ENCODE data around the gene ZNF143. TPM values are rescaled to one million over a fixed set of nuclear protein-coding genes. Genes with fewer than 3 reads are reported as not detected.
"Not testable (repeated sequence)": the region's sequence is repeated elsewhere in the genome, so short reads cannot be mapped to it uniquely, and the experiment has no call there.

Gene ZNF143
- total RNA-seq, 4 donors from 2014 or later = 33.3 to 42.6 (median 36.9) TPM

GRCh38 chr11:9535189-9535781, 74.5 kb downstream of the ZNF143 start:
- no peaks in the 10 kb centered on the region for H3K9me3 ChIP-seq
- H3K27ac ChIP-seq = peak overlapping the region in 3 of 4 donors; percentile 36 to 70 (median 61)
- peak; percentile 44 to 82 for DNase-seq
- TF ChIP-seq, protein P1, sequence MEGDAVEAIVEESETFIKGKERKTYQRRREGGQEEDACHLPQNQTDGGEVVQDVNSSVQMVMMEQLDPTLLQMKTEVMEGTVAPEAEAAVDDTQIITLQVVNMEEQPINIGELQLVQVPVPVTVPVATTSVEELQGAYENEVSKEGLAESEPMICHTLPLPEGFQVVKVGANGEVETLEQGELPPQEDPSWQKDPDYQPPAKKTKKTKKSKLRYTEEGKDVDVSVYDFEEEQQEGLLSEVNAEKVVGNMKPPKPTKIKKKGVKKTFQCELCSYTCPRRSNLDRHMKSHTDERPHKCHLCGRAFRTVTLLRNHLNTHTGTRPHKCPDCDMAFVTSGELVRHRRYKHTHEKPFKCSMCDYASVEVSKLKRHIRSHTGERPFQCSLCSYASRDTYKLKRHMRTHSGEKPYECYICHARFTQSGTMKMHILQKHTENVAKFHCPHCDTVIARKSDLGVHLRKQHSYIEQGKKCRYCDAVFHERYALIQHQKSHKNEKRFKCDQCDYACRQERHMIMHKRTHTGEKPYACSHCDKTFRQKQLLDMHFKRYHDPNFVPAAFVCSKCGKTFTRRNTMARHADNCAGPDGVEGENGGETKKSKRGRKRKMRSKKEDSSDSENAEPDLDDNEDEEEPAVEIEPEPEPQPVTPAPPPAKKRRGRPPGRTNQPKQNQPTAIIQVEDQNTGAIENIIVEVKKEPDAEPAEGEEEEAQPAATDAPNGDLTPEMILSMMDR (IDR thresholded peaks at IDR 0.05 in 4 of 5, conservative IDR thresholded peaks at IDR 0.05 in 1 of 5) = peak; percentile 54 to 84 (median 76)
- TF ChIP-seq POLR2A (IDR thresholded peaks at IDR 0.05) = no peak
- no peaks in the 10 kb centered on the region for H3K36me3 ChIP-seq
- no peaks in the 10 kb centered on the region for H3K27me3 ChIP-seq
- ATAC-seq = peak; percentile 82 to 93
- H3K4me1 ChIP-seq = no peaks in the 10 kb centered on the region
- intact Hi-C loops (cut with DNase I; ENCODE audit: low total_unique reads) (loop anchor here (1.0 to 10.0 kb wide), 3 partner anchors 40 to 220 kb away; no protein-coding TSS in a partner anchor), in situ Hi-C loops (cut with MboI; ENCODE audit: low sequenced_read_pairs in 4 of 4) (loop anchor here in 1 of 4 donors (10.0 kb wide), 1 partner anchor 80 kb away; no protein-coding TSS in a partner anchor)
- H3K4me3 ChIP-seq = no peak overlapping the region

DNA sequence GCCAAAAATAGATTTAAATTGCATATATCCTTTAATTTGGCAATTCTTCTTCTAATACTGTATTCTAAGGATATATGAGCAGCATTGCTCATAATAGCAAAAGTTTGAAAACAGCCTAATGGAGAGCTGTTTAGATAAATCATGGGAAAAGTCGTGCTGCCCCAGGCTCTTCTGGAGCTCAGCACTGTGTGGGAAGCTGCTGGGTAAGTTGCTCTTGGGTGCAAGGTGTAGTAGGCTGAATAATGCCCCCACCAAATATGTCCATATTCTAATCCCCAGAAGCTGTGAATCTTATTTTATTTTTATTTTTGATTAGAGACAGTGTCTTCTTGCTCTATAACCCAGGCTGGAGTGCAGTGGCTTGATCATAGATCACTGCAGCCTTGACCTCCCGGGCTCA, 77.7 kb downstream of the ZNF143 start:
- ATAC-seq (no peak), DNase-seq (no peak)
- in situ Hi-C loops (cut with MboI; ENCODE audit: low sequenced_read_pairs in 4 of 4) = loop anchor here in 1 of 4 donors (10.0 kb wide), 1 partner anchor 76 kb away; no protein-coding TSS in a partner anchor
- no peaks in the 10 kb centered on the region for H3K9me3 ChIP-seq
- H3K4me1 ChIP-seq = no peaks in the 10 kb centered on the region
- no peak overlapping the region for H3K4me3 ChIP-seq
- no peaks in the 10 kb centered on the region for H3K36me3 ChIP-seq
- intact Hi-C loops (cut with DNase I; ENCODE audit: low total_unique reads) = loop anchor here (10.0 kb wide), 1 partner anchor 216 kb away; no protein-coding TSS in a partner anchor
- TF ChIP-seq, protein P1 (IDR thresholded peaks at IDR 0.05 in 4 of 5, conservative IDR thresholded peaks at IDR 0.05 in 1 of 5) = no peak
- TF ChIP-seq POLR2A (IDR thresholded peaks at IDR 0.05) = no peak
- no peak overlapping the region for H3K27ac ChIP-seq
- no peaks in the 10 kb centered on the region for H3K27me3 ChIP-seq

DNA sequence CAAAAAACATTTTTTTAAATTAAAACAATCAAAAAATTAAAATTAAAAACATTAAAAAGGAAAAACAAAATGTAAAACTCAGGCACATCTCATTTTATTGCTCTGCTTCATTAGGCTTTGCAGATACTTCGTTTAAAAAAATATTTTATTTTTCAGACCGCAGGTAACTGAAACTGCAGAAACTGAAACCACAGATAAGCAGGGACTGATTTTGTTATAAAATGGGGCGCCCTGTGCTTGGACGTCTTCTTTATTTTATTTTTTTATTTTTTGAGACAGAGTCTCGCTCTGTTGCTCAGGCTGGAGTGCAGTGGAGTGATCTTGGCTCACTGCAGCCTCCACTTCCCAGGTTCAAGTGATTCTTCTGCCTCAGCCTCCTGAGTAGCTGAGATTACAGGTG, 88.4 kb downstream of the ZNF143 start:
- H3K4me3 ChIP-seq; ATAC-seq; intact Hi-C loops (cut with DNase I; ENCODE audit: low total_unique reads); in situ Hi-C loops (cut with MboI; ENCODE audit: low sequenced_read_pairs in 4 of 4); DNase-seq; H3K36me3 ChIP-seq; H3K27ac ChIP-seq; H3K9me3 ChIP-seq; H3K4me1 ChIP-seq; H3K27me3 ChIP-seq: not testable (repeated sequence)

DNA sequence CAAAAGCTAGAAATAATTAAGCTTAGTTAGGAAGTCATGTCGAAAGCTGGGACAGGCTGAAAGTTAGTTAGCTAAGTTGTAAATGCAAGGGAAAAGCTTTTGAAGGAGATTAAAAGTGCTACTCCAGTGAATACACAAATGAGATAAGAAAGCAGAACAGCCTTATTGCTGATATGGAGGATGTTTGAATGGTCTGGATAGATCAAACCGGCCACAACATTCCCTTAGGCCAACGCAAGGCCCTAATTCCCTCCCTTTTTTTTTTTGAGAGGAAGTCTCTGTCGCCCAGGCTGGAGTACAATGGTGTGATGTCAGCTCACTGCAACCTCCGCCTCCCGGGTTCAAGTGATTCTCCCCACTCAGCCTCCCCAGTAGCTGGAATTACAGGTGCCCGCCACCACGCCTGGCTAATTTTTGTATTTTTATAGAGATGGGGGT, 89.4 kb downstream of the ZNF143 start:
- H3K4me1 ChIP-seq = no peaks in the 10 kb centered on the region
- no peaks in the 10 kb centered on the region for H3K36me3 ChIP-seq
- no peak for ATAC-seq
- intact Hi-C loops (cut with DNase I; ENCODE audit: low total_unique reads) (no loop called here), in situ Hi-C loops (cut with MboI; ENCODE audit: low sequenced_read_pairs in 4 of 4) (no loop called here)
- no peak overlapping the region for H3K4me3 ChIP-seq
- no peak overlapping the region for H3K27ac ChIP-seq
- no peak for DNase-seq
- TF ChIP-seq, protein P1 (IDR thresholded peaks at IDR 0.05 in 4 of 5, conservative IDR thresholded peaks at IDR 0.05 in 1 of 5) = no peak
- TF ChIP-seq POLR2A (IDR thresholded peaks at IDR 0.05) = no peak
- H3K9me3 ChIP-seq = no peaks in the 10 kb centered on the region
- no peaks in the 10 kb centered on the region for H3K27me3 ChIP-seq

- in situ Hi-C loops (cut with MboI; ENCODE audit: low sequenced_read_pairs in 4 of 4) (no loop called here), intact Hi-C loops (cut with DNase I; ENCODE audit: low total_unique reads) (no loop called here)
- H3K4me1 ChIP-seq = peaks cover 6 to 9% of the 10 kb centered on the region in 2 donors
- H3K9me3 ChIP-seq = no peaks in the 10 kb centered on the region
- no peak for TF ChIP-seq POLR2A (IDR thresholded peaks at IDR 0.05)
- TF ChIP-seq, protein P1 (IDR thresholded peaks at IDR 0.05 in 4 of 5, conservative IDR thresholded peaks at IDR 0.05 in 1 of 5) = no peak
- ATAC-seq (no peak), DNase-seq (no peak)
- H3K27me3 ChIP-seq = no peaks in the 10 kb centered on the region
- no peak overlapping the region for H3K4me3 ChIP-seq
- H3K36me3 ChIP-seq = no peaks in the 10 kb centered on the region
- H3K27ac ChIP-seq = no peak overlapping the region
These were observed 100.6 kb downstream of the ZNF143 start for GRCh38 chr11:9561279-9561982.

All from gastrocnemius medialis (tissue), 4 donors.